Measurements from ENCODE around the gene CCDC9. TPM values are rescaled to one million over a fixed set of nuclear protein-coding genes. Genes with fewer than 3 reads are reported as not detected.
"Not testable (repeated sequence)": the region's sequence is repeated elsewhere in the genome, so short reads cannot be mapped to it uniquely, and the experiment has no call there.

The CCDC9 gene
- total RNA-seq, 1 donor from 2014 or later = 26.1 TPM

DNA sequence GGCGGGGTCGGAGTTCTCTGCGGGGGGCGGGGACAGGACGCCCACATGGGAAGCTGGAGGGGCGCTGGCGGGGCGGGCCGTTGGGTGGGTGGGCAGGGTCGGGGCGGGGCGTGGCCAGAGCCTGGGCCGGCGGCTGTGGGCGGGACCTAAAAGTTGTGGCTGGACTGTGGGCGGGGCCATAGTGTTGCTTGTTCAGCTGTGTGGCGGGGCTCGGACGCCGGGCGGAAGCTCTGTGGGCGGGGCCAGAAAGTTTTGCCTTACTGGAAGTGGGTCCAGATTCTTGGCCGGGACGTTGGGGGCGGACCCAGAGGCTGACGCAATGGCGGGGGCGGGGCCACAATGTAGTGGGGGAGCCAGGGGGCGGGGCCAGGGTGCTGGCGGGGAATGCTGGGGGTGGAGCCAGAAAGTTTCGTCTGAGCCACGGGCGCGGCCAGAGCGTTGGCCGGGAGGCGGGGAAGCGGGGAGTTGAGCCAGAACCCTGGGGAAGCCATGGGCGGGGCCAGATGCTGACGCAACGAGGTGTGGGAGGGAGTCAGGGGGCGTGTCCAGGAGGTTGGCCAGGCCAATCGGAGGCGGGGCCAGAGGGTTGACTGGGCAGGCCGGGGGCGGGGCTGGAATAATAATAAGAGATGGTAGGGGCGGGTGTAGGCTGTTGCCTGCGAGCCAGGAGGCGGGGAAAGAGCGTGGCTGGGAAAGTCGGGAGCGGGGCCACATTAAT lies 527 bp downstream of the CCDC9 start:
- Mint-ChIP-seq H3K36me3 (ENCODE audit: low read depth) (peaks cover 8% of the 10 kb centered on the region), H3K27me3 (ENCODE audit: low read depth) (no peaks in the 10 kb centered on the region), H3K9me3 (no peaks in the 10 kb centered on the region), H3K27ac (ENCODE audit: unreplicated experiment) (peak overlapping the region; percentile 98), H3K4me1 (peaks cover 31% of the 10 kb centered on the region), H3K4me3 (peak overlapping the region; percentile 98)
- peak; percentile 100 for DNase-seq (ENCODE audit: low read depth, low spot score)
- TF ChIP-seq, protein P1, sequence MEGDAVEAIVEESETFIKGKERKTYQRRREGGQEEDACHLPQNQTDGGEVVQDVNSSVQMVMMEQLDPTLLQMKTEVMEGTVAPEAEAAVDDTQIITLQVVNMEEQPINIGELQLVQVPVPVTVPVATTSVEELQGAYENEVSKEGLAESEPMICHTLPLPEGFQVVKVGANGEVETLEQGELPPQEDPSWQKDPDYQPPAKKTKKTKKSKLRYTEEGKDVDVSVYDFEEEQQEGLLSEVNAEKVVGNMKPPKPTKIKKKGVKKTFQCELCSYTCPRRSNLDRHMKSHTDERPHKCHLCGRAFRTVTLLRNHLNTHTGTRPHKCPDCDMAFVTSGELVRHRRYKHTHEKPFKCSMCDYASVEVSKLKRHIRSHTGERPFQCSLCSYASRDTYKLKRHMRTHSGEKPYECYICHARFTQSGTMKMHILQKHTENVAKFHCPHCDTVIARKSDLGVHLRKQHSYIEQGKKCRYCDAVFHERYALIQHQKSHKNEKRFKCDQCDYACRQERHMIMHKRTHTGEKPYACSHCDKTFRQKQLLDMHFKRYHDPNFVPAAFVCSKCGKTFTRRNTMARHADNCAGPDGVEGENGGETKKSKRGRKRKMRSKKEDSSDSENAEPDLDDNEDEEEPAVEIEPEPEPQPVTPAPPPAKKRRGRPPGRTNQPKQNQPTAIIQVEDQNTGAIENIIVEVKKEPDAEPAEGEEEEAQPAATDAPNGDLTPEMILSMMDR (conservative IDR thresholded peaks at IDR 0.05) = no peak

DNA sequence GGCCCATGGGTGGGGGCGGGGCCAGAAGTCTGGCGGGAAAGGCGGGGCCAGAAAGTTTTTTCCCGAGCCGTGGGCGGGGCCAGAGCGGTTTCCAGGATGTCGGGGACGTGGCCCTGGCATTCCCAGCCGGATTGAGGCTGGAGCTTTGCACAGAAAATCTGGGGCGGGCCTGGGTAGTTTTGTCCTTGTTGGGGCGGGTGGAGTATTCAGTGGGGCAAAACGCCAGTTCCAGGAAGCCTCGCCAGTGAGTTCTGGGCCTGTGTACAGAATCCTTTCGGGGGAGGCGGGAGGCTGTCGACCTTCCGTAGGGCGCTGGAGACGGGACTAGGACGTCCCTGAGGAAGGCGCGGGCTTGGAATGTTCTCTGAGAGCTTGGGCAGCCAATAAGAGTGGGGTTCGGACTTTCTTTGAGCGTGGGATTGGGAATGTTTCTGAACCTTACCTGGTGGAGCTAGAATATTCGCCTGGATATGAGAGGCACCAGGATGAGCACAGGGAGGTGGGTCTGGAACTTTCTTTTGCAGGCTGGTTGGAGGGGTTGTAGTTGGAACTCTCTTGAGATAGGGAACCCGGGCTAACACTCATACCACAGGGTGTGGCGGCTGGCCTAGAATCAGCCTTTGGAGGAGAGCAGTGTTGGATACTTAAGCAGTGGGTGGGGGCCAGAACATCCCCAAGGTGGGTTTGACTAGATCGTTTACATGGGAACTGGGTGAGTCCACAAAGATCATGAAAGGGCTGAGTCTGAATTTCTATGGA lies 1.3 kb downstream of the CCDC9 start:
- peaks cover 10% of the 10 kb centered on the region for H3K36me3 Mint-ChIP-seq (ENCODE audit: low read depth)
- H3K4me1 Mint-ChIP-seq = peaks cover 31% of the 10 kb centered on the region
- peak overlapping the region; percentile 98 for H3K4me3 Mint-ChIP-seq
- no peaks in the 10 kb centered on the region for H3K9me3 Mint-ChIP-seq
- TF ChIP-seq, protein P1 (conservative IDR thresholded peaks at IDR 0.05) = no peak
- H3K27me3 Mint-ChIP-seq (ENCODE audit: low read depth) = no peaks in the 10 kb centered on the region
- DNase-seq (ENCODE audit: low read depth, low spot score) = no peak
- peak overlapping the region; percentile 98 for H3K27ac Mint-ChIP-seq (ENCODE audit: unreplicated experiment)

DNA sequence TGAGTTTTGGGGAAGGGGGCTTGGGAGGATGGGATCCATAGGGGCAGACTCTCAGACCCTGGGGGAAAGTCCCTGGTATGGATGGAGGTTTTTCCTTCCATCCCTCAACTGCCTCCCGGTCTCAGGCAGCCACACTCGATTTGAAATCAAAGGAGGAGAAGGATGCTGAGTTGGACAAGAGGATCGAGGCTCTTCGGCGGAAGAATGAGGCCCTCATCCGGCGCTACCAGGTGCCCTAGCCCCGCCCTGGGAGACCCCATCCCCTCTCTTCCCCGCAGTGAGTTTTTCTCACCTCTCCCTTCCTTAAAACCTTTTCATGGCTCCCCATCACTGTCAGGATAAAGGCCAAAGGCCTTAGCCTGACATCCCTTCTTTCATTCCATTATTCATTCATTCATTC lies 2.1 kb downstream of the CCDC9 start:
- Mint-ChIP-seq H3K27me3 (ENCODE audit: low read depth) (no peaks in the 10 kb centered on the region), H3K4me1 (peaks cover 31% of the 10 kb centered on the region)

DNA sequence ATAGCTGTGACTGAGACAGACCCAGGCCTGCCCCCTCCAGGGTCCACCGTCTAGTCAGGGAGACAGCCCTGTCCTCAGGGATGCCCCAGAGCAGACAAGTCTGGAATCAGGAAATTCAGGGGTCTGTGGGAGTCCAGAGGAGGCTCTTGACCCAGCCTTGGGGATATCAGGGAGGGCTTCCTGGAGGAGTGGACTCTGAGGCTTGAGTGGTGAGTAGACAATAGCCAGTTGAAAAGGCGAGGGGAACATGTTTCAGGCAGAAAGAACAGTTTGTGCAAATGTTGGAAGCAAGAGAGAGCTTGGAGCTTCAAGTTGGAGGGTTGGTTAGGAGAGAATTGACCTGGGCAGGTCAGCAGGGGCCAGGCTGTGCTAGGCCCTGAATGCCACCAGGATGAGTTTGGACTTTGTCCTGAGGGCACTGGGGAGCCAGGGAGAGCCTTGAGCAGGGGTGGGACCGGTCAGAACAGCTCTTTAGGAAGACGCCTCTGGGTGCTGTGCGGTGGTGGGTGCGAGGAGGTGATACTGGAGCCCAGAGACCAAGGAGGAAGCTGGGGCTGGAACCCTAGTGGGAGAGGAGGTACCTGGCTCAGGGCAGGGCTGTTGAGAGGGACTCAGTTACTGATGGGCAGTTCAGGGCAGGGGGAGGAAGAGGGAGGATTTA lies 2.7 kb downstream of the CCDC9 start:
- DNase-seq (ENCODE audit: low read depth, low spot score) = no peak
- H3K27ac Mint-ChIP-seq (ENCODE audit: unreplicated experiment) = peak overlapping the region; percentile 67
- TF ChIP-seq, protein P1 (conservative IDR thresholded peaks at IDR 0.05) = no peak
- H3K36me3 Mint-ChIP-seq (ENCODE audit: low read depth) = peaks cover 11% of the 10 kb centered on the region
- peaks cover 31% of the 10 kb centered on the region for H3K4me1 Mint-ChIP-seq
- no peaks in the 10 kb centered on the region for H3K9me3 Mint-ChIP-seq
- peak overlapping the region; percentile 98 for H3K4me3 Mint-ChIP-seq
- H3K27me3 Mint-ChIP-seq (ENCODE audit: low read depth) = no peaks in the 10 kb centered on the region

More for the DNA sequence above, 2.1 kb downstream of the CCDC9 start:
- H3K36me3 Mint-ChIP-seq (ENCODE audit: low read depth) = peaks cover 10% of the 10 kb centered on the region
- H3K9me3 Mint-ChIP-seq = no peaks in the 10 kb centered on the region
- TF ChIP-seq, protein P1 (conservative IDR thresholded peaks at IDR 0.05) = no peak
- DNase-seq (ENCODE audit: low read depth, low spot score) = no peak
- peak overlapping the region; percentile 98 for H3K4me3 Mint-ChIP-seq
- H3K27ac Mint-ChIP-seq (ENCODE audit: unreplicated experiment) = no peak overlapping the region

DNA sequence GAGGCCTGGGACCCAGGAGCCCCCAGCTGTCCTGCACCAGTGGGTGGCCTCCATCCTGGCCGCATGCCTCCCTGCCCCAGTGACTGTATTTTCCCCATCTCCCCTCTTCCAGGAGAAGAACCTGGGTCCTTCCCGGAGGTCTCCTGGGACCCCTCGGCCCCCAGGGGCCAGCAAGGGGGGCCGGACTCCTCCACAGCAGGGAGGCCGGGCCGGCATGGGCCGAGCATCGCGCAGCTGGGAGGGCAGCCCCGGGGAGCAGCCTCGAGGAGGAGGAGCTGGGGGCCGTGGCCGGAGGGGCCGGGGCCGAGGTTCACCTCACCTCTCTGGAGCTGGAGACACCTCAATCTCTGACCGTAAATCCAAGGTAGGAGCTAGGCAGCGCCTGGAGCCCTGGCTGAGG lies 4.2 kb downstream of the CCDC9 start:
- no peak for DNase-seq (ENCODE audit: low read depth, low spot score)
- peak overlapping the region; percentile 31 for H3K4me3 Mint-ChIP-seq
- H3K9me3 Mint-ChIP-seq = no peaks in the 10 kb centered on the region
- no peaks in the 10 kb centered on the region for H3K27me3 Mint-ChIP-seq (ENCODE audit: low read depth)
- peaks cover 18% of the 10 kb centered on the region for H3K36me3 Mint-ChIP-seq (ENCODE audit: low read depth)
- no peak overlapping the region for H3K27ac Mint-ChIP-seq (ENCODE audit: unreplicated experiment)
- TF ChIP-seq, protein P1 (conservative IDR thresholded peaks at IDR 0.05) = no peak
- peaks cover 31% of the 10 kb centered on the region for H3K4me1 Mint-ChIP-seq

DNA sequence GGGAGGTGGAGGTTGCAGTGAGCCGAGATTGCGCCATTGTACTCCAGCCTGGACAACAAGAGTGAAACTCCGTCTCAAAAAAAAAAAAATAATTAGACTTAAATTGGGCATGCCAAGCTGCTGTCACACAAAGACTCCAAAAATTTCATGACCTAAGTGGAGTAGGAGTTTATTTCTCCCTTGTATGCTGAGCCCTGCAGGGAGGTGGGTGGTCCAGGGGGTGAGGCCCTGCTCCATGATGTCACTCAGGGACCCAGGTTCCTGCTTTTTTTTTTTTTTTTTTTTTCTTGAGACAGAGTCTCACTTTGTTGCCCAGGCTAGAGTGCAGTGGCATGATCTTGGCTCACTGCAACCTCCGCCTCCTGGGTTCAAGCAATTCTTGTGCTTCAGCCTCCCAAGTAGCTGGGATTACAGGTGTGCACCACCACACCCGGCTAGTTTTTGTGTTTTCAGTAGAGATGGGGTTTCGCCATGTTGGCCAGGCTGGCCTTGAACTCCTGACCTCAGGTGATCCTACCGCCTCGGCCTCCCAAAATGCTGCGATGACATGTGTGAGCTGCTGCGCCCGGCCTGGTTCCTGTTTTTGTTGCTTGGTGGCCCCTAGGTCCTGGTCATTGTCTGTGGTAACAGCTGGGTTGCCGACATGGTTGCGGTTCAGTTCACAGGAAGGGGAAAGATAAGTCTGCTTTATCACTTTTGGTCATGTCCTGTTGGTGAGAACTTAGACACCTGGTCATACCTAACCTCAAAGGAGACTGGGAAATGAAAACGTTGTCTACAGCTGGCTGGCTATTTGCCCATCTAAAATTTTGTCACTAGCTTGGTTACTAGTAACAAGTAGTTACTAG lies 5.8 kb downstream of the CCDC9 start:
- DNase-seq (ENCODE audit: low read depth, low spot score); H3K27me3 Mint-ChIP-seq (ENCODE audit: low read depth); H3K4me3 Mint-ChIP-seq; H3K9me3 Mint-ChIP-seq; H3K27ac Mint-ChIP-seq (ENCODE audit: unreplicated experiment): not testable (repeated sequence)
- peaks cover 20% of the 10 kb centered on the region for H3K4me1 Mint-ChIP-seq
- peaks cover 25% of the 10 kb centered on the region for H3K36me3 Mint-ChIP-seq (ENCODE audit: low read depth)

Measured in neural crest cell (in vitro differentiated cells).